HG03439 (cell line): ENCODE results near the gene SRSF5.
A peak's percentile ranks its signal among the peaks of the same experiment; 100 is the strongest.
"Not testable (repeated sequence)": the region's sequence is repeated elsewhere in the genome, so short reads cannot be mapped to it uniquely, and the experiment has no call there.

Experiments
- ATAC-seq: cut with Tn5 transposase; IDR thresholded peaks from one replicate; pipeline ENCODE4 v1.9.1; 2021; ENCODE audit warnings: mild to moderate bottlenecking, moderate library complexity; ENCODE audit not compliant: unreplicated experiment

SRSF5 gene

GRCh38 chr14:69766984-69767368 lies at the start of gene SRSF5:
TSS of gene SRSF5 (plus strand) at chr14:69767142. CDS start at chr14:69768157, 1,015 bp downstream.
- peak; percentile 76 for ATAC-seq

- ATAC-seq = not testable (repeated sequence)
Observed at GRCh38 chr14:69718614-69719013, 48.3 kb upstream of the SRSF5 start.

GRCh38 chr14:69719501-69719951 lies 47.4 kb upstream of the SRSF5 start:
- no peak for ATAC-seq

GRCh38 chr14:69720912-69721311 lies 46.0 kb upstream of the SRSF5 start:
- ATAC-seq = no peak

- ATAC-seq = no peak
Observed at GRCh38 chr14:69726761-69727511, 40.0 kb upstream of the SRSF5 start.

GRCh38 chr14:69727860-69728259 lies 39.1 kb upstream of the SRSF5 start:
- ATAC-seq = no peak

GRCh38 chr14:69731919-69732598 lies 34.9 kb upstream of the SRSF5 start:
- not testable (repeated sequence) for ATAC-seq

- ATAC-seq = not testable (repeated sequence)
Observed at GRCh38 chr14:69736405-69736804, 30.5 kb upstream of the SRSF5 start.

- ATAC-seq = no peak
Observed at GRCh38 chr14:69741055-69741454, 25.9 kb upstream of the SRSF5 start.

GRCh38 chr14:69749956-69750355 lies 17.0 kb upstream of the SRSF5 start:
- no peak for ATAC-seq

- ATAC-seq = no peak
Observed at GRCh38 chr14:69750495-69750894, 16.4 kb upstream of the SRSF5 start.

GRCh38 chr14:69752773-69753172 lies 14.2 kb upstream of the SRSF5 start:
- no peak for ATAC-seq

- no peak for ATAC-seq
Observed at GRCh38 chr14:69753860-69754259, 13.1 kb upstream of the SRSF5 start.

- no peak for ATAC-seq
Observed at GRCh38 chr14:69754487-69754886, 12.5 kb upstream of the SRSF5 start.

- no peak for ATAC-seq
Observed at GRCh38 chr14:69755296-69755695, 11.6 kb upstream of the SRSF5 start.

GRCh38 chr14:69755784-69756183 lies 11.2 kb upstream of the SRSF5 start:
- ATAC-seq = no peak

- no peak for ATAC-seq
Observed at GRCh38 chr14:69756298-69756697, 10.6 kb upstream of the SRSF5 start.

GRCh38 chr14:69760810-69761209 lies 6.1 kb upstream of the SRSF5 start:
- ATAC-seq = no peak

GRCh38 chr14:69763761-69764510 lies 3.0 kb upstream of the SRSF5 start:
- ATAC-seq = no peak

- ATAC-seq = peak; percentile 71
Observed at GRCh38 chr14:69767369-69767999, 542 bp downstream of the SRSF5 start.

- no peak for ATAC-seq
Observed at GRCh38 chr14:69768873-69769272, 1.9 kb downstream of the SRSF5 start.
